HG02981 (cell line): ENCODE results near the gene PHF23.

Experiments
- ATAC-seq: cut with Tn5 transposase; IDR thresholded peaks from one replicate; pipeline ENCODE4 v1.9.1; 2021; ENCODE audit warnings: mild to moderate bottlenecking, moderate library complexity; ENCODE audit not compliant: unreplicated experiment

The PHF23 gene

DNA sequence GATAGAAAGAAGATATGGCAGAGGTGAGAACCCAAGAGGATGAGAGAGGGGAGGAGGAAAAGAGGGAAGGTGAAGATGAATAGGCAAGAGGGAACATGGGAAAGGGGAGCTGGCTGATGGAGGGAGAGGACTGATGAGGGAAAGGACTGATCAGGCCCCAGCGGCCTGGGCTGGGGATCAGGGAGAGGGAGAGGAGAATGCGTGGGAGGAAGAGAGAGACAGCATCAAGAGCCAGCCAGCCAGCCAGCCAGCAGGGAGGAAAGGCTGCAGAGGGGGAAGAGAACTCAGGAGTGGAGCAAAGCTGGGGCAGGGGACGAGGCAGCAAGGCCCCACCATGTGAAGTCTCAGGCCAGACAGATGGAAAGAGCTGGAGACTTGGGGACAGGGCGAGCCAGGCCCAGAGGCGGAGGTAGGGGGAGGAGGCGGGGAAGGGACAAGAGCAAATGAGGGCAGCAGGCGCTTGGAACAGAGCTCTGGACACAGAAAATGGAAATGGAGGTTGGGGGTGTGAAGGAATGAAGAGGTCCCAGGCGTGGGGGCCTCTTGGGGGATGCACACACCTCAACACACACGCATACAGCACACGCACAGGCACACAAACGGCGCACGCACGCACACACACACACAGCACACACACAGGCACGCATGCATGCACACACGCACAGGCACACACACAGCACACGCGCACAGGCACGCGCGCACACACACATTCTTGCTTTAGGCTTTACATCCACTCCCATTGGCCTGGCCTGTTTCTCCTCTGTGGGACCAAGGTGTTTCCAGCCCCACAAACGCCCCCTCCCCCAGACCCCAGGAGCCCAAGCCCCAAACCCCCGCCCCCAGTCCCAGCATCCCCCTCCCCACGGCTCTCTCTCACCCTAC lies 31.9 kb downstream of the PHF23 start:
- no peak for ATAC-seq

- no peak for ATAC-seq
Measured at GRCh38 chr17:7205561-7205960, 33.7 kb downstream of the PHF23 start.

GRCh38 chr17:7204828-7205461 lies 34.3 kb downstream of the PHF23 start:
- peak; percentile 86 for ATAC-seq

DNA sequence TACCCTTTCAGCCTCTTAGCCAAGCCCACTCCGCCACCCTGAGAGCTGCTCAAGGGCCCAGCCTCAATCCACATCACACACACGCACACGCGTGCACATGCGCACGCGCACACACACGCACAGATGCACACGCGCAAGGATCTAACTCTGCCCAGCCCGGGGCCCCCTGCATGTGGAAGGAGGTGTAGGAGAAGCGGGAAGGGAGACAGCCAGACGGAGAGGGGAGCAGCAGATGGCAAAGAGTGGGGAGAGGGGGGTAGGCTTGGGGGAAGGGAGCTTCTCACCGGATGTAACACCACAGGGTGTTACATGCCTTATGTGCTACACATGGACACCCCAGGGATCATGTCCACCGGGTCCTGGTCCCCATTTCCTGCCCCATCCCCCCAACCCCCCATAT lies 34.9 kb downstream of the PHF23 start:
- ATAC-seq, result no peak

DNA sequence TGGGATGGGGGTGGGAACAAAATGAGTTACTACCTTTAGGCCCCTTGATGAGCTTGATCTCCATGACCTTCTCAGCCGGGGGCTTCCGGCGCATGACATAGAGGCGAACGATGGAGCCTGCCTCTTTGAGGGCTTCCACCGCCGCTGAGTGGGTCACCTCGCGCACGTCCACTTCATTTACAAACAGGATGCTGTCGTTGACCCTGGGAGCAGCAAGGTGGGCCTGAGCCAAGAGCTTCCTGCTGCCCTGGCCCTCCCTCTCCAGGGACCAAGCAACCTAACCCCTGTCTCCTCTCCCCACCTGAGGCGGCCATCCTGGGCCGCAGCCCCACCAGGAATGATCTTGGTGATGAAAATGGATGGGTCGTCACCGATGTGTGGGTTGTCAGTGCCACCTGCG lies 35.9 kb downstream of the PHF23 start:
- no peak for ATAC-seq

GRCh38 chr17:7196651-7197401 lies 42.4 kb downstream of the PHF23 start:
- ATAC-seq, result no peak

DNA sequence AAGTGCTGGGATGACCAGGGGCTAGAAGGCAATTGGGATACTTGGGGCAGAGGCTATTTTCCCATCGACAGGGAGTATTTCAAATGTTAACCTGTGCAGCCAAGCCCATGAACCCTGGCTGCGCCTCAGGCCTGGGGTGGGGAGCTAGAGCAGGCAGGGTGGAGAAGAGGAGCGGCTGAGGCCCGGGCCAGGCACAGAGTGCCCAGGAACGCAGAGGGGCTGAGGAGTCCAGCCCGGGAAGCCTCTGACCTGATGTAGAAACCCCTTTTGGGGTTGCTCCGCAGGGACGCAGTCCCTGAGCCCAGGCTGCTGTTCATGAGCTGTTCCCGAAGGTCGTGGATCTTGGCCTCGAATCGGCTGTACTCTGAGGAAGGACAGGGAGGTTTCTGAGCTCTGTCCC lies 43.3 kb downstream of the PHF23 start:
- ATAC-seq, result no peak

DNA sequence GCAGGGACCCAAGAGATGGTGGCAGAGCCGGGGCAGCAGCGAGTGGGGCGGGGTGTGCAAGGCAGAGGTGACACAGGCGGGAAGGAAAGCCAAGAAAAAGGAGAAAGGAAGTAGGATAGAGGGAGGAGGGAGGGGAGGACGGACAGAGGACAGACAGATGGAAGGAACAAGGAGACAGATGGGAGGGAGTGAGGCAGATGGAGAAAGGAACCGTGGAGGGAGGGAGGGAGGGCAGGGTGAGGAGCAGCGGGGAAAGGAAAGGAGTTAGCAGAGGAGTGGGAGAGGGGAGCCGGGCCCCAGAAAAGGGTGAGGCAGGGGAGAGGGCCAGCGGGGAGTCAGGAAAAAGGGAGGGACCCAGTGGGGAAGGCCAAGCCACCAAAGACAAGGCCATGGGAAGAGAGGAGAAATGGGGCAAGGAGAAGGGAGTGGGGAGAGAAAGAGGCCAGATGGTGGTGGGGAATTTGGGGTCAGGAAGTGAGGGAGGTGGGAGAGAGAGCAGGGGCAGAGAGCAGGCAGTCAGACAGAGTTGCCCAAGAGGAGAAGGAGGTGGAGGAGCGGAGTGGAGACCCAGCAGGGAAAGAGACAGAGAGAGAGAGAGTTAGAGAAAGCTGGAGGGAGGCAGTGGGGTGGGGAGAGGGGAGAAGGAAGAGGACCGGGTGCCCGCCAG lies 46.9 kb downstream of the PHF23 start:
- no peak for ATAC-seq

DNA sequence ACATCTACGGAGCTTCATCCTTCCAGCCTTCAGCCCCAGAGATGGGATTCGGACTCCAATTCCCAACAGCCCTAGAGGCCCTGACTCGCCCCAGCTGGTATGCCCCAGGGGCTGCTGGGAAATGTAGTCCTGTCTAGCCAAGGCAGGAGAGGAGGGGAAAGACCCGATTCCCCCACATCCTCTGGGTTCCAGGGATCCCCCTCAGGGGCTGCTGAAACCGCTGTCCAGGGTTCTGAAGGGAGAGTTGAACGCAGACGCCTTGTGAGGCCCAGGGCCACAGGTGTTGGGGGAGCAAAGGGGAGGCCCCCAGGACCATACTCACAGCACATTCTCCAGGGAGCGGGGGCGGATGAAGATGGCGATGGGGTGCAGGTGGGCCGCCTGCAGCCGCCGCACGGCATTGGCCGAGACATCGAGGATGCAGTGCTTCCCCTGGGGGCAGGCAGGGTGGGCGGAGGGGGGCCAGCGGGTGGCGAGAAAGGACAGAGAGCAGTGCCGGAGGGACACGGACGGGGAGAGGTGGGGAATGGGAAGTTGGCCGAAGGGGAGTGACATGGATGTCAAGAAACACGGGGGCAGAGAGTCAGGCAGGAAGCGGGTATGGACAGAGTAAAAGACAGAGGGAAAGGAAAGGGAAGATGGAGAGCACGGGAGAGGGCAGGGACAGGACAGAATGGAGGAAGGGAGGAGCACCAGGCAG lies 47.5 kb downstream of the PHF23 start:
- ATAC-seq, result no peak

GRCh38 chr17:7191069-7191468 lies 48.2 kb downstream of the PHF23 start:
- ATAC-seq, result no peak

DNA sequence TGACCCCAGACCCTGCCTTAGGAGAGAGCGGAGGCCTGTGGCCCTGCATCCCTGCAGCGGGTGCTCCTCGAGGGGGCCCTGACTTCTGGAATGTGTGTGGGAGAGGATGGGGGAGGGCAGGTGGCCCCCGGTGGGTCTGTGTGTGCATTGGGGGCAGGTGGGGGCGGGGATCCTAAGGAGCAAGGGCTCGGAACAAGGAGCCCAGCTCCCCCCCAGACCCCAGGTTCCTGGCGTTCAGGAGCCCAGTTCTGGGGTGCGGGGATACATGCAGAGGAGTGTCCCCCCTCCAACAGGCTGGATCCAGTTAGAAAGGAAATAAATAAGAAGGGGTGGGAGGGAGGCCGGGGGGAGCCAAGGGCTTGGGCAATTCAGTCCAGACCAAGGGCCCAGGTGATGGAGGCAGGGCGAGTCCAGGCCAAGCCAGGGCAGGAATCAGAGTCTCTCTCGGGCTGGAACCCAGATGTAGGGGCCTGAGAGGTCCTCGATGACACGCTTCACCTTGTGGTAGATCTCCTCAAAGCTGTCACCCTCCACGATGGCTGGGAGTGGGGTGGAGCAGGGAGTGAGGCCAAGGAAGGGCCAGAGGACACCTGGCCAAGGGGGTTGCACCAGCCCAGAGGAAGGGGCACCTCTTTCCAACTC lies 48.9 kb downstream of the PHF23 start:
- ATAC-seq, result no peak

GRCh38 chr17:7186241-7186640 lies 53.0 kb downstream of the PHF23 start:
- ATAC-seq, result no peak
